HEK293T (cell line): Measurements from ENCODE around the gene ARHGAP26.

ENCODE experiments used
- ARNT ChIP-seq: fragments of 450-650 bp; IDR thresholded peaks from 2 replicates; pipeline ENCODE4 v1.6.1; 2017; ENCODE audit warnings: mild to moderate bottlenecking
- BHLHE40 ChIP-seq: fragments of 450-650 bp; IDR thresholded peaks from 2 replicates; pipeline ENCODE4 v1.6.1; 2016; ENCODE audit warnings: mild to moderate bottlenecking, moderate library complexity, borderline replicate concordance
- CTBP1 ChIP-seq: fragments of 450-650 bp; IDR thresholded peaks from 2 replicates; pipeline ENCODE4 v1.6.1; 2016; ENCODE audit warnings: borderline replicate concordance
- ELF4 ChIP-seq: fragments of 450-650 bp; IDR thresholded peaks from 2 replicates; pipeline ENCODE4 v1.6.1; 2017; ENCODE audit warnings: antibody characterized with exemption
- FOXA1 ChIP-seq: fragments of 450-650 bp; IDR thresholded peaks from 2 replicates; pipeline ENCODE4 v1.6.1; 2016; ENCODE audit warnings: mild to moderate bottlenecking
- FOXK2 ChIP-seq: fragments of 450-650 bp; IDR thresholded peaks from 2 replicates; pipeline ENCODE4 v1.6.1; 2016; ENCODE audit warnings: mild to moderate bottlenecking
- FOXM1 ChIP-seq: fragments of 450-650 bp; IDR thresholded peaks from 2 replicates; pipeline ENCODE4 v1.6.1; 2017; ENCODE audit warnings: mild to moderate bottlenecking, borderline replicate concordance
- LEF1 ChIP-seq: fragments of 450-650 bp; IDR thresholded peaks from 2 replicates; pipeline ENCODE4 v1.6.1; 2017; ENCODE audit warnings: mild to moderate bottlenecking, borderline replicate concordance
- NFRKB ChIP-seq: fragments of 450-650 bp; IDR thresholded peaks from 2 replicates; pipeline ENCODE4 v1.6.1; 2016; ENCODE audit warnings: mild to moderate bottlenecking, moderate library complexity
- SP1 ChIP-seq: fragments of 450-650 bp; IDR thresholded peaks from 2 replicates; pipeline ENCODE4 v1.6.1; 2017
- SUZ12 ChIP-seq: fragments of 450-650 bp; IDR thresholded peaks from 2 replicates; pipeline ENCODE4 v1.6.1; 2016; ENCODE audit warnings: mild to moderate bottlenecking
- TARDBP ChIP-seq: fragments of 450-650 bp; IDR thresholded peaks from 2 replicates; pipeline ENCODE4 v1.6.1; 2016
- ZNF384 ChIP-seq: fragments of 450-650 bp; IDR thresholded peaks from 2 replicates; pipeline ENCODE4 v1.6.1; 2016

GRCh38 chr5:142888469-142889085, 118.4 kb downstream of the ARHGAP26 start:
- TF ChIP-seq NFRKB: no peak
- no peak for TF ChIP-seq ELF4
- TF ChIP-seq SP1: no peak
- TF ChIP-seq ZNF384: no peak
- TF ChIP-seq FOXA1: no peak
- TF ChIP-seq ARNT: no peak
- TF ChIP-seq FOXM1: no peak
- TF ChIP-seq LEF1: no peak
- TF ChIP-seq FOXK2: no peak
- TF ChIP-seq SUZ12: no peak
- TF ChIP-seq TARDBP: no peak
- no peak for TF ChIP-seq CTBP1
- no peak for TF ChIP-seq BHLHE40
